CD14-positive monocyte (primary cell): ENCODE results near the gene LIN28B. TPM values are rescaled to one million over a fixed set of nuclear protein-coding genes. Genes with fewer than 3 reads are reported as not detected.

Source experiments
- DNase-seq, 3 donors: peaks; one replicate each; pipeline ENCODE4 v3.0.0-alpha.2; 2011 to 2022
- H2AFZ ChIP-seq: 2 replicates; pipeline ENCODE4 v1.6.0; 2012; ENCODE audit warnings: mild to moderate bottlenecking, low read depth, low read length, inconsistent platforms; ENCODE audit not compliant: insufficient read depth, poor library complexity, severe bottlenecking
- H3K27ac ChIP-seq, 2 donors: 1 replicate in 1 of 2; 2 replicates in 1 of 2; pipeline ENCODE4 v1.5.1; 2012 to 2013; ENCODE audit warnings: low read length in 2 of 2, control low read depth in 1 of 2, inconsistent platforms in 1 of 2, low read depth in 1 of 2, mild to moderate bottlenecking in 1 of 2
- H3K27me3 ChIP-seq, 2 donors: one replicate each; pipeline versions ENCODE4 v1.6.0 to v1.6.1; 2011 to 2013; ENCODE audit warnings: low read length in 2 of 2; ENCODE audit not compliant: control insufficient read depth in 2 of 2, insufficient read depth in 2 of 2
- H3K36me3 ChIP-seq, 2 donors: replicated peaks in 1 of 2; 1 replicate in 1 of 2; 2 replicates in 1 of 2; pipeline versions ENCODE4 v1.5.1 to v1.6.1; 2012 to 2013; ENCODE audit warnings: low read length in 2 of 2, control low read depth in 1 of 2, inconsistent platforms in 1 of 2, mild to moderate bottlenecking in 1 of 2; ENCODE audit not compliant: insufficient read depth in 2 of 2, control insufficient read depth in 1 of 2
- H3K4me1 ChIP-seq, 2 donors: 1 replicate in 1 of 2; 2 replicates in 1 of 2; pipeline versions ENCODE4 v1.5.1 to v1.6.1; 2012 to 2013; ENCODE audit warnings: low read length in 2 of 2, control low read depth in 1 of 2, inconsistent platforms in 1 of 2, mild to moderate bottlenecking in 1 of 2, moderate library complexity in 1 of 2; ENCODE audit not compliant: insufficient read depth in 2 of 2, control insufficient read depth in 1 of 2
- H3K4me2 ChIP-seq: replicated peaks from 2 replicates; pipeline ENCODE3; 2012; ENCODE audit warnings: low read length, moderate library complexity, mild to moderate bottlenecking; ENCODE audit not compliant: poor library complexity, severe bottlenecking; ENCODE audit errors: extremely low read depth
- H3K4me3 ChIP-seq, 3 experiments: fragments of 200-600 bp in 1 of 3; sonication (generic) in 1 of 3; replicated peaks in 1 of 3; 1 replicate in 2 of 3; 2 replicates in 1 of 3; pipeline ENCODE4 v1.5.1; 2011 to 2013; ENCODE audit warnings: low read length in 3 of 3, mild to moderate bottlenecking in 3 of 3, control low read depth in 2 of 3, low read depth in 2 of 3, inconsistent platforms in 1 of 3, moderate library complexity in 1 of 3
- H3K79me2 ChIP-seq: 2 replicates; pipeline ENCODE4 v1.6.0; 2012; ENCODE audit warnings: mild to moderate bottlenecking, control low read depth, inconsistent platforms, low read length, moderate library complexity; ENCODE audit not compliant: insufficient read depth
- H3K9ac ChIP-seq: 2 replicates; pipeline ENCODE4 v1.6.0; 2017; ENCODE audit warnings: low read length, mild to moderate bottlenecking; ENCODE audit not compliant: insufficient read depth, poor library complexity, severe bottlenecking
- H3K9me3 ChIP-seq, 2 donors: replicated peaks in 1 of 2; 1 replicate in 1 of 2; 2 replicates in 1 of 2; pipeline versions ENCODE4 v1.5.1 to v1.6.1; 2012 to 2013; ENCODE audit warnings: low read length in 2 of 2, control low read depth in 1 of 2; ENCODE audit not compliant: control insufficient read depth in 1 of 2, insufficient read depth in 1 of 2
- H4K20me1 ChIP-seq: 2 replicates; pipeline ENCODE4 v1.6.0; 2012; ENCODE audit warnings: mild to moderate bottlenecking, low read length, control low read depth, moderate library complexity; ENCODE audit not compliant: insufficient read depth
- H3K27ac Mint-ChIP-seq, 7 donors: one replicate each; pipeline ENCODE4 v1.8.0; 2020; ENCODE audit warnings: mild to moderate bottlenecking in 7 of 7, mixed read lengths in 7 of 7, moderate library complexity in 6 of 7, inconsistent platforms in 2 of 7
- H3K27me3 Mint-ChIP-seq, 3 donors: one replicate each; pipeline ENCODE4 v1.8.0; 2021 to 2022; ENCODE audit warnings: low read depth in 3 of 3, mild to moderate bottlenecking in 3 of 3, mixed read lengths in 3 of 3, moderate library complexity in 3 of 3, inconsistent platforms in 1 of 3
- H3K36me3 Mint-ChIP-seq, 2 donors: one replicate each; pipeline ENCODE4 v1.8.0; 2020; ENCODE audit warnings: mixed read lengths in 2 of 2, inconsistent platforms in 1 of 2, mild to moderate bottlenecking in 1 of 2
- H3K4me1 Mint-ChIP-seq: one replicate; pipeline ENCODE4 v1.8.0; 2020; ENCODE audit warnings: mild to moderate bottlenecking, mixed read lengths
- H3K4me3 Mint-ChIP-seq, 2 donors: one replicate each; pipeline ENCODE4 v1.8.0; 2020; ENCODE audit warnings: mild to moderate bottlenecking in 2 of 2, mixed read lengths in 2 of 2, moderate library complexity in 1 of 2
- H3K9me3 Mint-ChIP-seq, 7 donors: one replicate each; pipeline ENCODE4 v1.8.0; 2020 to 2022; ENCODE audit warnings: mixed read lengths in 7 of 7, mild to moderate bottlenecking in 6 of 7, moderate library complexity in 6 of 7, inconsistent platforms in 2 of 7
- CTCF ChIP-seq: fragments of 200-600 bp; IDR thresholded peaks from one replicate; pipeline ENCODE4 v1.8.0; 2022; ENCODE audit warnings: antibody characterized with exemption, mild to moderate bottlenecking
- WGBS: methylation state at CpG from one replicate; pipeline ENCODE4 v1.1.5; 2013; ENCODE audit warnings: missing lambda C conversion rate; ENCODE audit not compliant: insufficient coverage; 5-methylcytosine and 5-hydroxymethylcytosine counted together
- intact Hi-C, 2 donors: fragments of 100-400 bp; cut with micrococcal nuclease; formaldehyde crosslinking; loops; one replicate each; pipeline versions ENCODE4 v1.15.0 to v1.15.1; 2023
- polyA plus RNA-seq, 3 donors: library from polyadenylated mRNA; depleted of rRNA in 1 of 3; unstranded in 2 of 3; stranded (reverse) in 1 of 3; fragments of 300-500 nt in 2 of 3; fragments of >200 nt in 1 of 3; fragmentation: Illumina TruSeq in 2 of 3; gene quantifications; 1 replicate in 2 of 3; 2 replicates in 1 of 3; pipeline ENCODE4 v1.2.3, GENCODE V29; 2012 to 2021

The LIN28B gene
- polyA plus RNA-seq, 3 donors, result not detected

GRCh38 chr6:105014448-105014847 lies 57.5 kb downstream of the LIN28B start:
- Mint-ChIP-seq H3K4me1 (no peaks in the 10 kb centered on the region), H3K27me3 (peaks cover 0 to 6% (median 0%) of the 10 kb centered on the region in 3 donors), H3K9me3 (peaks cover 0 to 2% (median 0%) of the 10 kb centered on the region in 7 donors), H3K4me3 (no peak overlapping the region), H3K36me3 (no peaks in the 10 kb centered on the region), H3K27ac (no peak overlapping the region)
- Histone ChIP-seq H3K27me3 (no peaks in the 10 kb centered on the region), H3K9ac (no peak overlapping the region), H2AFZ (no peak overlapping the region), H3K36me3 (no peaks in the 10 kb centered on the region), H3K4me3 (no peak overlapping the region), H3K4me2 (no peak overlapping the region), H3K79me2 (no peaks in the 10 kb centered on the region), H3K27ac (no peak overlapping the region), H3K4me1 (no peaks in the 10 kb centered on the region), H4K20me1 (no peaks in the 10 kb centered on the region), H3K9me3 (no peaks in the 10 kb centered on the region)
- DNase-seq, result no peak
- 90% methylated on average over 1 of the region's 3 CpGs for WGBS
- intact Hi-C loops, result no loop called here
- no peak for TF ChIP-seq CTCF

- H4K20me1 ChIP-seq, result no peaks in the 10 kb centered on the region
- Mint-ChIP-seq H3K4me1 (no peaks in the 10 kb centered on the region), H3K36me3 (no peaks in the 10 kb centered on the region), H3K27me3 (peaks cover 0 to 6% (median 0%) of the 10 kb centered on the region in 3 donors), H3K9me3 (peaks cover 0 to 2% (median 0%) of the 10 kb centered on the region in 7 donors), H3K27ac (no peak overlapping the region), H3K4me3 (no peak overlapping the region)
- no peak overlapping the region for H3K9ac ChIP-seq
- TF ChIP-seq CTCF, result no peak
- H3K27me3 ChIP-seq, result no peaks in the 10 kb centered on the region
- H3K4me2 ChIP-seq, result no peak overlapping the region
- no peaks in the 10 kb centered on the region for H3K4me1 ChIP-seq
- no peaks in the 10 kb centered on the region for H3K79me2 ChIP-seq
- H3K9me3 ChIP-seq, result no peaks in the 10 kb centered on the region
- DNase-seq, result no peak
- H3K4me3 ChIP-seq, result no peak overlapping the region
- no peaks in the 10 kb centered on the region for H3K36me3 ChIP-seq
- no peak overlapping the region for H2AFZ ChIP-seq
- intact Hi-C loops, result no loop called here
- H3K27ac ChIP-seq, result no peak overlapping the region
Observed at GRCh38 chr6:105014954-105015353, 58.0 kb downstream of the LIN28B start.
